Measurements from ENCODE around the gene GATA1. TPM values are rescaled to one million over a fixed set of nuclear protein-coding genes. Genes with fewer than 3 reads are reported as not detected.

GATA1 gene
- total RNA-seq (2014; rRNA removed; shearing (Covaris generic)) = not detected in 2 replicates

DNA sequence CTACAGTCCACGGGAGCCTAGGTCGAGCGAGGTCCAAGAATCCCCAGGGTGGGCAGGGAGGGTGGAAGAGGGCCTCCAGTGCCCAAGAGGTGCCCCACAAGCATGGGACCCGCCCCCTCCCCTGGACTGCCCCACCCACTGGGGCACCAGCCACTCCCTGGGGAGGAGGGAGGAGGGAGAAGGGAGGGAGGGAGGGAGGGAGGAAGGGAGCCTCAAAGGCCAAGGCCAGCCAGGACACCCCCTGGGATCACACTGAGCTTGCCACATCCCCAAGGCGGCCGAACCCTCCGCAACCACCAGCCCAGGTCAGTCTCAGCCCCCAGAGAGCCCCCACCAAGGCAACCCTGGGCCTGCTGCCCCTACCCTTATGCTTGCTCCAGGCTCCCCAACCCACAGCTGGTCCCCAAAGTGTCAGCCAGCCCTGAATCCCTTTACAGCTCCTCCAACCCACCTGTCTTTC lies at the start of gene GATA1:
Gene GATA1, plus strand, starts transcription at position 250 of the 460 bp plus-strand sequence. CDS start 4,520 bp downstream, outside the sequence.
- no peak for DNase-seq (ENCODE audit: low read depth)

DNA sequence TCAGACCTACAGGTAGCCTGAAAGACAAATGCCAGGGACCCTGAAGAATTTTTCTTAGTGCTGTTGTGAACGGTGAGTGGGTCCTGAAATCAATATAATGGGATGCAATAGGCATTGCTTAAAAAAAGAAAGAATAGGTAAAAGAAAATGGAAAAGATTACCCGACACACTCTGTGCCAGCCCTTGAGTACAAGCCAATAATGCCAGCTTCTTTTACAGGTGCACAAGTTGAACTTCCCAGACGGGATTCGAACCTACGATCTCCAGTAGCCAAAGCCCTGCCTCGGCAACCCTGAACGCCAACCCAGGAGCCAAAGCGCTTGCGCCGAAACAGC lies 49.5 kb upstream of the GATA1 start:
- no peak for DNase-seq (ENCODE audit: low read depth)

DNA sequence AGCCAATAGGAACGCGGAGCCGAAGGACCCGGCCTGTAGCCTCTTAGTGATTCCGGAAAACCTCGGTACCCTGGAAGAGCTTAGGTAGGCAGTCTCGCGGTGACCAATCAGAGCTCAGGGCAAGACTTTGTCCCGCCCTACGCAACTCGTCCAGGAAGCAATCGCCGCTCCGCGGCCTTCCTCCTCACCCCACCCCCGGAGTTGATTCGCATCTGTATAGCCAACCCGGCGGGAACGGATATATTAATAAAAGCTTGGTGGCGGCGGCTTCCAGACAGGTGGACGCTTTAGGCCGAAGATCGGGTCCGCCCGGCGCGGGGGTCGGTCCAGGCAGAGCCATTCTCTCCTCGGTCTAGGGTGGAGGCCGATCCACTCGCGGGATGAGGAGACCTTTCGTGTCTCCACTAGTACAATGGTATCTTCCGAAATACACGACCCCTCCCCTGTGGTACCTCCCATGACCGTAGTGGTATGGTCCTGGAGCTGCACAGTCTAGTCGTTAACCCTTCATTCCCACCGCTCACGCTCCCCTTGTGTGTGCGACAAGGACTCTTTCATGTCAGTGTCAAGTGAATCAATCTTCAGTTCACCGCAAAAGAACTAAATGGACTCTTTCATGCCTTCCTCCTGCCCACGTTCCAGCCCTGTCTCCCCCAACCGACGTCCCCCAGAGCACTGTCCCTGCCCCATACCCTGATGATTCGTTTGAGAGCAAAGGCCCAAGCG lies 49.0 kb upstream of the GATA1 start:
- peak; percentile 98 for DNase-seq (ENCODE audit: low read depth)

DNA sequence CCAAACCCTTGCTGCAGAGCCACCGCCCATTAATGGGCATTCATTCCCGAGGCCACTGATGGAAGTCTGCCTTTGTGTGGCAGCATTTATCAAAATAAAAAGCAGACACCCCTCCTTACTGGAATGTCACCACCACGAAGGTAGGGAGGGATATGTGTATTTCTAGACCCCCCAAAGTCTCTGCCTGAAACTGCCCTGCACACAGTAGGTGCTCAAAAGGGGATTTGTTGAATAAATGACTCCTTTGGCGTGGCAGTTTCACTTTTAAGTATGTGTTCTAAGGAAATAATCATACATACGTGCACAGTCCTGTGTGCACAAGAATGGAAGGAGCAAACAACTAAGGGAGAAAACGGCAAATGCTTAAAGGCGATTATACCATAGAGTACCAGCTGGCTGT lies 48.5 kb upstream of the GATA1 start:
- DNase-seq (ENCODE audit: low read depth) = no peak

DNA sequence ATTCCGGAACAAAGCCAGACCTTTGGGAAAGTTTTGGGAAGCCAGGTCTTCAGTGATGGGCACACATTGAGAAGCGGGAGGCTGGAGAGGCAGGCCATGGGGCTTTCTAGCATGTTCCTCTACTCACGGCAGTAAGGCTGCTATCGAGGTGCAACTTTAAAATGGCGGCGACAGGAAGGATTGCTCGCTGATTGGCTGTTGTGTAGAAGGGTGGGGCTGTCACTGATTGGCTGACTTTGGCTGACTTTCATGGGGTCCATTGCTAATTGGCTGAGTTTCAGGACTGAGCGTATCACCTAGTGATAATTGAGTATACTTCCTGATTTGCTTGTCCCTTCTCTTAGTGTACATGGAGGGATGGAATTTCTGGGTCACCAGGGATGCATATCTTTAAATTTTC lies 44.6 kb upstream of the GATA1 start:
- DNase-seq (ENCODE audit: low read depth) = no peak

DNA sequence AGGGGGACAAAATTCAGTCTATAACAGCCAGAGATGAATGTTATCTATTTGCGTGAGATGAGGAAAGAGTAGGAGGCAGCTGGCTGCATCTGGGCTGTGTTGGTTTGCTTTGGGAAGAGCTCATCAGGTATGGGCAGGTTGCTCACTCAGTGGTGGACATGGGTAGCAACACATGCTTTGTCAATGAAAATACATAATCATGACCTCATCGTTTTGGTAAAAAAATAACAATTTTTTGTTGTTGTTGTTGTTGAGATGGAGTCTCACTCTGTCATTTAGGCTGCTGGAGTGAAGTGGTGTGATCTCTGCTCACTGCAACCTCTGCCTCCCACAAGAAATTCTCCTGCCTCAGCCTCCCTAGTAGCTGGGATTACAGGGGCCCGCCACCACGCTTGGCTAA lies 41.2 kb upstream of the GATA1 start:
- no peak for DNase-seq (ENCODE audit: low read depth)

DNA sequence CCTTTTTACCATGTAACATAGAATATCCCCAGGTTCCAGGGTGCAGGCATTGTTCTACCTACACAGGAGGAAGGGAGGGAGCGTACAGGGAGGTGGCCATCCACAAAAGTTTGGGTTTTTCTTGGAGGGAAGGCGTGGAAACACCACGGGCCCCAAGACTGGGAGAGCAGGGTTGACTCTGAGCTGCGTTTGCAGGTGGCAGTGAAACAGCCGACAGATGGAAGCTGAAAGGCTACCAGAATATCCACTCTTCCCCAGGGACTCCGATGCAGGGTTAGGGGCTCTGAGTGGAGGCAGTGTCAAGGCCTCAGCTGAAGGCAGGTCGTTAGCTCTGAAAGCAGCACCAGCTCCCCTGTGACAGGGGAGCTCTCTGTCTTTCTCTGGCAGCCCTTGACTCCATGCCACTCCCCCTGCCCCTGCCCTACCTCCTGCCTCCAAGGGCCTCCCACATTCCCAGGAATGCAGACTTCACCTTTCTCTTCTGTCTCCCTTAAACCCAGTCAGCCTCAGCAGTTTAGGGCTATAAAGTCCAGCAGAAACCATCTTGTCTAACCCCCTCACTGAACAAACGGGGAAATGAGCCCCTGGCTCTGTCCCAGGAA lies 38.9 kb upstream of the GATA1 start:
- no peak for DNase-seq (ENCODE audit: low read depth)

DNA sequence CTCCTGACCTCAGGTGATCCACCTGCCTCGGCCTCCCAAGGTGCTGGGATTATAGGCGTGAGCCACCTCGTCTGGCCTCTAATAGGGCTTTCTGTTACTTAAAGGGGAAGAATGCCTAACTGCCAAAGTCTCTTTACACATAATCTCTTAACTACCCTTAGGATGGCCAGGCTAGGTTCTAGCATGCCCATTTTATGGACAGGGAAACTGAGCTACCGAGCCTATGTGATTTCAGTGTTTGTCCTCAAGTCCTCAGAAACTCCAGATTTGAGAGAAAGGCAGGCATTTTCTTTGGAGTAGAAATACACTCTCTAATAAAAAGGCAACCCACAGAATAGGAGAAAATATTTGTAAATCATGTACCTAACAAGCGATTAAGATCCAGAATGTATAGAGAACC lies 37.2 kb upstream of the GATA1 start:
- no peak for DNase-seq (ENCODE audit: low read depth)

DNA sequence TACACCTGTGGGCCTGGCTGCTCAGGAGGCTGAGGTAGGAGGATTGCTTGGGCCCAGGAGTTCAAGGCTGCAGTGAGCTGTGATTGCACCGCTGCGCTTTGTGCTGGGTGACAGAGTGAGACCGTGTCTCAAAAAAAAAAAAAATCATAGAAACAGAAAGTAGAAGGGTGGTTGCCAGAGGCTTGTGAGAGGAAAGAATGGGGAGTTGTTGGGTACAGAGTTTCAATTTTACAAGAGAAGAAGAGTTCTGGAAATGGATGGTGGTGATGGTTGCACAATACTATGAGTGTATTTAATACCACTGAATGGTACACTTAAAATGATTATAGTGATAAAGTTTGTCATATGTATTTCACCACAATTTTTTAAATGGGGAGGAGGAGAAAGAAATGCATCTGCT lies 35.0 kb upstream of the GATA1 start:
- no peak for DNase-seq (ENCODE audit: low read depth)

DNA sequence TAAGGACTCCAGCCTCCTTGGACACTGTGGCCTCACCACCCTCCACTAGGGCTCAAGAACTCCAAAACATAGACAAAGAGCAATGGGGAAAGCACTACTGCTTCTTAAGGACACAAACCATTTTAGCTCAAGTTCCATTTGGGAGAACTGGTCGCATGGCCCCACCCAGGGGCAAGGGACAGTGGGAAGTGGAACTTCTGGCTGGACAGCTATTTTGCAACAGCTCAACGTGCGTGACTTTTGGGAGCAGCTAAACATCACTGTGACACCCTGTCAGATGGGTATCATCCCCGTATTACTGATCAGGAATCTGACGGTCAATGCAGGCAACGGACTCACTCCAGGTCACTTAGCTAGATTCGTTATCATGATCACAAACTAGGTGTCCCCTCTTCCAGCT lies 33.9 kb upstream of the GATA1 start:
- no peak for DNase-seq (ENCODE audit: low read depth)

DNA sequence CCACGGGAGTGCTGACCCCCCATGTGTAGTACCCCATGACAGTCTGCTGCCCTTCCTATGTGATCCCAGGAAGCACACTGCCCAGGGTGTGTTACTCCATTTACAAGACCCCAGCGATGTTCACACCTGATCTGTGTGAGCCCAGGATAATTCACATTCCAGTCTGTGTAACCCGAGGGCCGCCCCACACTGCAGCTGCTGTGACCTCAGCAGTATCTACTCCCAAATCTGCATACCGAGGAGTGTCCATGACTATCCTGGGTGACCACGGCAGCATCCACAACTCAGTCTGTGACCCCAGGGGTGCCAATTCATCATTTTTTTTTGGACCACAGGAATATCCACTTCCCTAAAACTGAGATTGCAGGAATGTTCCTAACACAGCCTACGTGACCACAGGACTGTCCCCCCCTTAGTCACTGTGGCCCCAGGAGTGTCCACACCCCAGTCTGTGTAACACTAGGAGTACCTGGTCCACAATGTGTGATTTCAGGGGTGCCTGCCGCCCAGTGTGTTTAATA lies 32.6 kb upstream of the GATA1 start:
- DNase-seq (ENCODE audit: low read depth) = no peak

DNA sequence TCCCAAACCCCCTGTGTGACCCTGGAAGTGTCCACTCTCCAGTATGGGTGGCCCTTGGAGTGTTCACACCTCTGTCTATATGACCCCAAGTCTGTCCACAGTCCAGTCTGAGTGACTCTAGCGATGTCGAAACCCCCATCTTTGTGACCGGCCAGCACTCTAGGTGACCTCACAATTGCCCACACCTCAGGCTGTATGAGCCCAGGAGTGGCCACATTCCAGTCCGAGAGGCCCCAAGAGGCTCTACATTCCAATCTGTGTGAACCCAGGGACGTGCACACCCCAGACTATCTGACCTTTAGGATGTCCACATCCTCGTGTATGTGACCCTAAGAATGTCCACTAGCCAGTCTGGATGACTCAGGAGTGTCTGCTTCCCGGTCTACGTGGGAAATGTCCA lies 32.2 kb upstream of the GATA1 start:
- DNase-seq (ENCODE audit: low read depth) = no peak

DNA sequence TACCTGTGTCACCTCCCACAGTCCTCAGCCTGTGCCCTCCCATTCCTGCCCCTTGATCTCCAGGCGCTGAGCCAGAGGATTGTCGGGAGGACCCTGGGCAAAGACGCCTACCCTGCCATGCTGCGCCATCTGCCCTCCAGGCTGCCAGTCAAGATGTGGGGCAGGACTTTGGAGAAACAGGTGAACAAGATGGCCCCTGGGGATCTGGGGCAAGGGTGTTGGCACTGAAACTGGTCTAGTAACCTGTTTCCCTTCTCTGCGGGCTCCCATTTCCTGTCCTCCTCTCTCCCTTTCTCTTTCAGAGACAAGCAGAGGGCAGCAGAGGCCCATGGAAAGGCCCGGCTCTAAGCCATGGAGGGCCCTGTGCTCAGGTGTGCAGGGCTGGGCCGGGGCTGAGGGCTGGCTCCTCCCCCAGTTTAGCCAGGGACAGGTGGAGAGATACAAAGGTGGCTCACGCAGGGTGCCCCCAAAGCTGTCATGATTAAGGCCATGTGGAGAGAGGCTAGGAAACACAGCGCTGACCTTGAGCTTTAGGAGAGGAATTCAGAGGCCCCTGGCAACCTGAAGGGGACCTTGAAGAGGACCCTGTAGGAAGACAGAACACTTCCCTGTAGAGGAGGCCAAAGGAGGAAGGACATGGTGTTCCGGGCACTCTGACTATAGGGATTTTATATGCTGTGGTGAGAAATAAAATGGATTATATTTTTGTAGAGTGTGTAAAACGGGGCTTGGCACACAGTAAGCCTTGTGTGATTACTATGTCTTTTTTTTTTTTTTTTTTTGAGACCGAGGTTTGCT lies 24.5 kb upstream of the GATA1 start, which contains the start of gene GLOD5:
Gene GLOD5, plus strand, starts transcription at position 74 of the 798 bp plus-strand sequence. Its CDS starts 44 bp downstream, at position 118.
- DNase-seq (ENCODE audit: low read depth) = peak; percentile 14

DNA sequence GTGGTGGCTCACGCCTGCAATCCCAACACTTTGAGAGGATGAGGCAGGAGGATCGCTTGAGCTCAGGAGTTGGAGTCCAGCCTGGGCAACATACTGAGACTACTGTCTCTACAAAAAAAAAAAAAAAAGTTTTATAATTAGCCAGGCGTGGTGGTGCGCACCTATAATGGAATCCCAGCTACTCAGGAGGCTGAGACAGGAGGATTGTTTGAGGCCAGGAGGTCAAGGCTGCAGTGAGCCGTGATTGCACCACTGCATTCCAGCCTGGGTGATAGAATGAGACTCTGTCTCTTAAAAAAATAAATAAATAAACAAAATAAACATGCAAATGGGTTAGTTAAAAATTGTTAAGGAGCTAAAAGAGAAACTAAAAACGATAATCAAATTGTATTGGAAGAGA lies 17.2 kb upstream of the GATA1 start:
- no peak for DNase-seq (ENCODE audit: low read depth)

DNA sequence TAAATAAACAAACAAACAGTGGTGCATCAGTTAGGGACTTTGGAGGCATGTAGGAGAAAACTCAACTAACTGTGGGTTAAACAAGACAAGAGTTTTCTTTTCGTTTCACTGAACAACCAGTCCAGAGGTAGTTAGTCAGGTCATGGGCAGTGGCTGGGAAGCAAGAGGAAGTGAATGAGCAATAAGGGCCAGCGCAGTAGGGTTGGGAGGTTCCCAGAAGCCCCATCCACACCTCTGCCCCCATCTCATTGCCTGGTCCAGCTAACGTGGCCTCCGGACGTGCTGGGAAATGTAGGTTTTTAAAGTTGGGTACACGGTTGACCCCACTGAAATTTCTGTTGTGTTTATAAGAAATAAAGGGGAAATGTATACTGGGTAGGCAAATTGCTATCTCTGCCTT lies 16.1 kb upstream of the GATA1 start:
- DNase-seq (ENCODE audit: low read depth) = no peak

DNA sequence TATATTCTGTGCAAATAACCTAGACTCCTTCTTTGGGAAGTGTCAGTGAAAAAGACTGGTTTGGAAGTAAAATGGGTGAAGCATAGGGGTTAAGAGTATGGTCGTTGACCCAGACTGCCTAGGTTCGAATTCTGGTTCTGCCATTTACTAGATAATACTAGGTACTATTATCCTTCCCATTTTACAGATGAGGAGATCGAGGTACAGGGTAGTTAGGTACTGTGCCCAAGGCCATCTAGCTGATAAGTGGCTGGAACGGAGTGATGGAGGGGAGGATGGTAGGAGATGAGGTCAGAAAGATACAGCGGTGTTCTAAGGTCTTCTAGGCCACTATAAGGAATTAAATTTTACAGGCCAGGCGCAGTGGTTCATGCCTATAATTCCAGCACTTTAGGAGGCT lies 13.8 kb upstream of the GATA1 start:
- no peak for DNase-seq (ENCODE audit: low read depth)

DNA sequence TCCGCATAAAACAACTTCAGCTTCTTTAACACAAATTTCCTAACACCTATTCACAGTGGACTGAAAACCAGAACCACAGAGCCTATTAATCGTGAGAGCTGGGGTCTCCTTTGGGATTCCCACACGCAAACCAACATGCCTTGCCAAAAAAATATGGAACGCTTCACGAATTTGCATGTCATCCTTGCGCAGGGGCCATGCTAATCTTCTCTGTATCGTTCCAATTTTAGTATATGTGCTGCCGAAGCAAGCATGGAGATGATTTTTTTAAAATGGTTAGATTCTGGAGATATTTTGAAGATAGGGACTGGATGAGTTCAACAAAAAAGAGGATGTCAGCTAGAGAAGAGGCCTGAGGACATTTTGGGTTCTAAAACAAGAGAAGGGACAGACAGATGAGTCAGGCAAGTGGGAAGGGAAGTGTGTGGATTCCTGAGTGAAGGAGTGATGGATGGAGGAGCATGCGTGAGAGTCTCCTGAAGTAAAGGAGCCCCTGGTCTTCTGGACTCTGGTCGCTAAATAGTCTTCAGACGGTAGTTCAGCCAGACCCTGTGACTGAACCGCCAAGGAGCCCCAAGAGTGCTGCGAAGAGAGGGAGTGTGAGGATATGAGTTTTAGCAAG lies 9.5 kb upstream of the GATA1 start:
- DNase-seq (ENCODE audit: low read depth) = peak; percentile 3

DNA sequence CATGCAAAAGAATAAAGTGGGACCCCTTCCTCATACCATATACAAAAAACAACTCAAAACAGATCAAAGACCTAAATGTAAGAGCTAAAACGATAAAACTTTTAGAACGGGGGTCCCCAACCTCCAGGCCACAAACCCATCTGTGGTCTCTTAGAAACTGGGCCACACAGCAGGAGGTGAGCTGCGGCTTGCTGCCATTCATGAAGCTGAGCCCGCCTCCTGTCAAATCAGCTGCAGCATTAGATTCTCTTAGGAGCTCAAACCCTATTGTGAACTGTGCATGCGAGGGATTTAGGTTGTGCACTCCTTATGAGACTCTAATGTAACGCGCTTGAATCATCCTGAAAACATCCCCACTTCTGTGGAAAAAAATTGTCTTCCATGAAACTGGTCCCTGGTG lies 7.0 kb upstream of the GATA1 start:
- no peak for DNase-seq (ENCODE audit: low read depth)

DNA sequence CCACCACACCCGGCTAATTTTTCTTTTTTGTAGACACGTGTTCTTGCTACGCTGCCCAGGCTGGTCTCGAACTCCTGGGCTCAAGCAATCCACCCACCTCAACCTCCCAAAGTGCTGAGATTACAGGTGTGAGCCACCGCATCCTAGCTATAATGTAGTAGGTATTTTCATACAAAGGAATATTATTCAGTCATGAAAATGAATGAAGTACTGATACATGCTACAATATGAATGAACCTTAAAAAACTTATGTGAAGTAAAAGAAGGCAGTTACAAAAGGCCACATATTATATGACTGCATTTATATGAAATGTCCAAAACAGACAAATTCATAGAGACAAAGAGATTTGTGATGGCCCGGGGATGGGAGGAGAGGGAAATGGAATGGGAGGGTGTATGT lies 4.7 kb upstream of the GATA1 start:
- no peak for DNase-seq (ENCODE audit: low read depth)

DNA sequence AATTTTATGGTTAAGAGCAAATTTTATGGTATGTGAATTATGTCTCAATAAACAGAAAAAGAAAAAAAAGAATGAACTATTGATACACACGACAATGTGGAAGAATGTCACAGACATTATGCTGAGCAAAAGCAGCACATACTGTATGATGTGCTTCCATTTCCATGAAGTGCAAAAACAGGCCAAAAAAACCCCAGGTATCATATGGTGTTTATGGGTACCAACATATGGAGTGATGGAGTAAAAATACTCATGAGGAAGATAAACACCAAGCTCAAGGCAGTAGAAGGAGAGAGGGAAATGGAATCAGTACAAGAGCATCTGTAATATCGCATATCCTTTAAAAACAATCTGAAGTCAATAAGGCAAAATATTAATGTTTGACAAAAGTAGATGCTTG lies 4.2 kb upstream of the GATA1 start:
- no peak for DNase-seq (ENCODE audit: low read depth)

DNA sequence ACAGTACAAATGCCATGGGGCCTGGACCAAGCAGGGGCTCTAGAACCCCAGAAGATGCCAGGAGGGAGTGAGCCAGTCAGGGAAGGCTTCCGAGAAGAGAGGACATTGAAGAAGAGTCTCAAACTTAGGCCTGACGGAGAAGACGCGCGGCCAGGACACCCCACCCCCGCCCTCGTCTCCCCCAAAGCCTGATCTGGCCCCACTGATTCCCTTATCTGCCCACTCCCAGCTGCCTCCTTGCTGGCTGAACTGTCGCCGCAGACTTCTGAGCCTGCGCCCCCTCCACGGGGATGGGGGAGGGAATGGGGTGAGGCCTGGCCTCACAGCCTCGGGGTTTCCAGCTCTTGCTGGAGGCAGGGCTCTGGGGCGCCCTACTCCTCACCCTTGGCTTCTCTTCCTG lies 3.6 kb upstream of the GATA1 start:
- DNase-seq (ENCODE audit: low read depth) = no peak

DNA sequence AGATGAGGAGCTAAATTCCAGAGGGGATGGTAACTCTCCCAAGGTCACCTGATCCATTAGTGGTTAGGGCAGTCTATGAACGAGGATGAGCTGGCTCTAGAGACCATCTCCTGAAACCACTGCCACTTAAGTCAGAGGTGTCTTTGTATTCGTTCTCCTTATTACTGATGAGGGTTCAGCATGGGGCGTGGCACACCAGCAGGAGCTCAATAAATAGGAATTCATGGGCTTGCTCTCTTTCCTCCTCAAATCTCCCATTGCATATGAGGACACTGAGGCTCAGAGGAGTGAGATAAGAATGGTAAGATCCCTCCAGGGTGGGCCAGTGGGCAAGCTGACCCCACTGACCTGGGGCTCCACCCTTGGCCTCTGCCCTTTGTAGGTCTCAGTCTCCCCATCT lies 1.7 kb upstream of the GATA1 start:
- no peak for DNase-seq (ENCODE audit: low read depth)

All from RPMI7951 (cell line).